Activated CD4-positive, alpha-beta T cell treated with anti-CD3 and anti-CD28 coated beads, Interleukin-10, Interleukin-2, amounts not matched to agents 100 ng/mL and 50 ng/mL, durations not matched to agents 16 hours and 8 hours (primary cell): ENCODE measurements around the gene KCNAB2.

Source experiments
- DNase-seq: peaks from one replicate; pipeline ENCODE4 v3.0.0-alpha.2; 2020

Gene KCNAB2

GRCh38 chr1:6099787-6100765, 54.4 kb downstream of the KCNAB2 start:
- DNase-seq: no peak

GRCh38 chr1:6100861-6101783, 55.4 kb downstream of the KCNAB2 start:
- peak; percentile 27 for DNase-seq

GRCh38 chr1:6101826-6102531, 56.3 kb downstream of the KCNAB2 start:
- DNase-seq: no peak

GRCh38 chr1:6102532-6102845, 56.8 kb downstream of the KCNAB2 start:
- DNase-seq: no peak

GRCh38 chr1:6103111-6103853, 57.6 kb downstream of the KCNAB2 start:
- DNase-seq: no peak

- no peak for DNase-seq
These were observed 58.3 kb downstream of the KCNAB2 start for GRCh38 chr1:6103854-6104530.

- DNase-seq: no peak
These were observed 58.9 kb downstream of the KCNAB2 start for GRCh38 chr1:6104631-6105030.

- DNase-seq: no peak
These were observed 59.6 kb downstream of the KCNAB2 start for GRCh38 chr1:6105218-6105679.

- no peak for DNase-seq
These were observed 60.1 kb downstream of the KCNAB2 start for GRCh38 chr1:6105763-6106162.

- DNase-seq: no peak
These were observed 60.6 kb downstream of the KCNAB2 start for GRCh38 chr1:6106321-6106731.

GRCh38 chr1:6106977-6107376, 61.3 kb downstream of the KCNAB2 start:
- DNase-seq: no peak

- DNase-seq: no peak
These were observed 62.0 kb downstream of the KCNAB2 start for GRCh38 chr1:6107409-6108356.

GRCh38 chr1:6108476-6108875, 62.8 kb downstream of the KCNAB2 start:
- DNase-seq: no peak

- DNase-seq: peak; percentile 60
These were observed 63.4 kb downstream of the KCNAB2 start for GRCh38 chr1:6108937-6109614.

- DNase-seq: no peak
These were observed 64.0 kb downstream of the KCNAB2 start for GRCh38 chr1:6109688-6110087.

GRCh38 chr1:6110326-6110725, 64.6 kb downstream of the KCNAB2 start:
- DNase-seq: no peak

- DNase-seq: no peak
These were observed 65.9 kb downstream of the KCNAB2 start for GRCh38 chr1:6111571-6111970.

- DNase-seq: no peak
These were observed 66.5 kb downstream of the KCNAB2 start for GRCh38 chr1:6111991-6112689.

GRCh38 chr1:6112690-6113005, 67.0 kb downstream of the KCNAB2 start:
- DNase-seq: no peak
